ENCODE measurements around the gene EPS8L2. TPM values are rescaled to one million over a fixed set of nuclear protein-coding genes. Genes with fewer than 3 reads are reported as not detected.

The EPS8L2 gene
- total and polyA plus RNA-seq, 10 of the 15 experiments (the other 5 are each of a cell fraction or from before 2014, with no cell fraction given): 0.76 to 20.0 (median 9.7) TPM

DNA sequence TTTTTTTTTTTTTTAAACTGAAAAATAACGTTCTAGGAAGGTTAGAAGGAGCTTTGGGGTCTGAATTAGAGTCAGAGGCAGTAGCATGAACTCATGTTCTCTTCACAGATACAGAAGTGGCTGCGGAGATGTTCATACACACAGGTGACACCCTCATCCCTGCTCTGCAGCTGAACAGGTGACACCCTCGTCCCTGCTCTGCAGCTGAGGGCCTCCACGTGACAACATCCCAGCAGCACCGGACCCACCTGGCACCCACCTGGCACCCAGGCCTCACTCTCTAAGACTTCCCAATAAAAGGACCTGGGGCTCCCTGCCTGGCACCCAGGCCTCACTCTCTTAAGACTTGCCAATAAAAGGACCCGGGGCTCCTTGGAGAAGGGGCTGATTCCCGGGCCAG, 49.2 kb upstream of the EPS8L2 start:
- BruUV-seq (replicated peaks): no TSS peak
- DNase-seq (ENCODE audit: low read depth, low spot score) (no peak), ATAC-seq (no peak), FAIRE-seq (no peak)
- intact Hi-C loops (cut with micrococcal nuclease; ENCODE audit: unreplicated experiment): no loop called here
- Histone ChIP-seq H4K20me1 (ENCODE audit: control insufficient read depth, insufficient read depth) (no peaks in the 10 kb centered on the region), H2AFZ (ENCODE audit: control insufficient read depth, low read depth, low read length) (no peak overlapping the region), H3K36me3 (ENCODE audit: control insufficient read depth in 2 of 2, insufficient read depth in 2 of 2, low read length in 1 of 2) (peaks cover 5 to 13% of the 10 kb centered on the region in 2 experiments; a peak in 3 of 4 replicates), H3K4me3 (no peak overlapping the region), H3K4me1 (ENCODE audit: control insufficient read depth, insufficient read depth, low read length) (peaks cover 13% of the 10 kb centered on the region), H3K27me3 (replicated peaks in 1 of 2; ENCODE audit: control insufficient read depth in 2 of 2, insufficient read depth in 2 of 2, low read length in 1 of 2) (no peaks in the 10 kb centered on the region), H3K9me3 (replicated peaks; ENCODE audit: control insufficient read depth, insufficient read depth, low read length) (no peaks in the 10 kb centered on the region), H3K79me2 (ENCODE audit: control insufficient read depth, insufficient read depth, low read length) (no peaks in the 10 kb centered on the region), H3K27ac (ENCODE audit: control insufficient read depth, insufficient read depth) (no peak overlapping the region), H3K4me2 (ENCODE audit: control insufficient read depth, insufficient read depth) (no peak overlapping the region), H3K9ac (ENCODE audit: control insufficient read depth, insufficient read depth, low read length) (no peak overlapping the region)
- ChIA-PET SMC1A (ENCODE audit: uncharacterized antibody, unreplicated experiment) (interaction anchor here (1.1 kb wide), 1 partner anchor 25 kb away, joined by 3 read pairs; no protein-coding TSS in a partner anchor), CTCF (interaction anchor here (9.5 kb wide), 1 partner anchor 68 kb away, joined by 91 read pairs; no protein-coding TSS in a partner anchor), RAD21 (ENCODE audit: unreplicated experiment) (no interaction called here), POLR2A (no interaction called here)
- in situ Hi-C loops (cut with MboI): no loop called here
- 95% methylated on average over 7 of the region's 7 CpGs for WGBS (ENCODE audit: insufficient coverage, insufficient replicate concordance, low lambda C conversion rate, missing lambda C conversion rate)
- no peak for TF ChIP-seq CHD2 (IDR thresholded peaks at IDR 0.05; ENCODE audit: borderline replicate concordance, low read depth, low read length)
- TF ChIP-seq EED (IDR thresholded peaks at IDR 0.05; ENCODE audit: low read depth): no peak
- TF ChIP-seq, protein P1, sequence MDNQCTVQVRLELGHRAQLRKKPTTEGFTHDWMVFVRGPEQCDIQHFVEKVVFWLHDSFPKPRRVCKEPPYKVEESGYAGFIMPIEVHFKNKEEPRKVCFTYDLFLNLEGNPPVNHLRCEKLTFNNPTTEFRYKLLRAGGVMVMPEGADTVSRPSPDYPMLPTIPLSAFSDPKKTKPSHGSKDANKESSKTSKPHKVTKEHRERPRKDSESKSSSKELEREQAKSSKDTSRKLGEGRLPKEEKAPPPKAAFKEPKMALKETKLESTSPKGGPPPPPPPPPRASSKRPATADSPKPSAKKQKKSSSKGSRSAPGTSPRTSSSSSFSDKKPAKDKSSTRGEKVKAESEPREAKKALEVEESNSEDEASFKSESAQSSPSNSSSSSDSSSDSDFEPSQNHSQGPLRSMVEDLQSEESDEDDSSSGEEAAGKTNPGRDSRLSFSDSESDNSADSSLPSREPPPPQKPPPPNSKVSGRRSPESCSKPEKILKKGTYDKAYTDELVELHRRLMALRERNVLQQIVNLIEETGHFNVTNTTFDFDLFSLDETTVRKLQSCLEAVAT (IDR thresholded peaks at IDR 0.05): no peak
- TF ChIP-seq CREB1 (IDR thresholded peaks at IDR 0.05; ENCODE audit: low read depth): no peak
- TF ChIP-seq IRF4 (IDR thresholded peaks at IDR 0.05; ENCODE audit: low read depth, low read length): no peak
- TF ChIP-seq NFYB (IDR thresholded peaks at IDR 0.05; ENCODE audit: insufficient read depth, low read depth, low read length): no peak
- no peak for TF ChIP-seq MYC (IDR thresholded peaks at IDR 0.05; ENCODE audit: insufficient read depth, insufficient read length, insufficient replicate concordance, low read length, severe bottlenecking)
- no peak for TF ChIP-seq MEF2B (IDR thresholded peaks at IDR 0.05; ENCODE audit: partially characterized antibody, poor library complexity, severe bottlenecking)
- no peak for TF ChIP-seq JUNB (IDR thresholded peaks at IDR 0.05)
- TF ChIP-seq, protein P2, sequence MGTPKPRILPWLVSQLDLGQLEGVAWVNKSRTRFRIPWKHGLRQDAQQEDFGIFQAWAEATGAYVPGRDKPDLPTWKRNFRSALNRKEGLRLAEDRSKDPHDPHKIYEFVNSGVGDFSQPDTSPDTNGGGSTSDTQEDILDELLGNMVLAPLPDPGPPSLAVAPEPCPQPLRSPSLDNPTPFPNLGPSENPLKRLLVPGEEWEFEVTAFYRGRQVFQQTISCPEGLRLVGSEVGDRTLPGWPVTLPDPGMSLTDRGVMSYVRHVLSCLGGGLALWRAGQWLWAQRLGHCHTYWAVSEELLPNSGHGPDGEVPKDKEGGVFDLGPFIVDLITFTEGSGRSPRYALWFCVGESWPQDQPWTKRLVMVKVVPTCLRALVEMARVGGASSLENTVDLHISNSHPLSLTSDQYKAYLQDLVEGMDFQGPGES (IDR thresholded peaks at IDR 0.05): no peak
- TF ChIP-seq, protein P3, sequence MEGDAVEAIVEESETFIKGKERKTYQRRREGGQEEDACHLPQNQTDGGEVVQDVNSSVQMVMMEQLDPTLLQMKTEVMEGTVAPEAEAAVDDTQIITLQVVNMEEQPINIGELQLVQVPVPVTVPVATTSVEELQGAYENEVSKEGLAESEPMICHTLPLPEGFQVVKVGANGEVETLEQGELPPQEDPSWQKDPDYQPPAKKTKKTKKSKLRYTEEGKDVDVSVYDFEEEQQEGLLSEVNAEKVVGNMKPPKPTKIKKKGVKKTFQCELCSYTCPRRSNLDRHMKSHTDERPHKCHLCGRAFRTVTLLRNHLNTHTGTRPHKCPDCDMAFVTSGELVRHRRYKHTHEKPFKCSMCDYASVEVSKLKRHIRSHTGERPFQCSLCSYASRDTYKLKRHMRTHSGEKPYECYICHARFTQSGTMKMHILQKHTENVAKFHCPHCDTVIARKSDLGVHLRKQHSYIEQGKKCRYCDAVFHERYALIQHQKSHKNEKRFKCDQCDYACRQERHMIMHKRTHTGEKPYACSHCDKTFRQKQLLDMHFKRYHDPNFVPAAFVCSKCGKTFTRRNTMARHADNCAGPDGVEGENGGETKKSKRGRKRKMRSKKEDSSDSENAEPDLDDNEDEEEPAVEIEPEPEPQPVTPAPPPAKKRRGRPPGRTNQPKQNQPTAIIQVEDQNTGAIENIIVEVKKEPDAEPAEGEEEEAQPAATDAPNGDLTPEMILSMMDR (IDR thresholded peaks at IDR 0.05 in 2 of 3, conservative IDR thresholded peaks at IDR 0.05 in 1 of 3; ENCODE audit: control insufficient read depth in 2 of 3, extremely low read depth in 1 of 3, insufficient read depth in 1 of 3, low read depth in 3 of 3, low read length in 3 of 3): no peak
- TF ChIP-seq JUND (IDR thresholded peaks at IDR 0.05; ENCODE audit: low read depth, low read length): no peak

All from GM12878 (cell line).